ENCODE results near the gene CLEC4C.
"Not testable (repeated sequence)": the region's sequence is repeated elsewhere in the genome, so short reads cannot be mapped to it uniquely, and the experiment has no call there.

Gene CLEC4C

GRCh38 chr12:7747246-7747645 lies at the start of gene CLEC4C:
TSS of gene CLEC4C (minus strand) at chr12:7747375. CDS start at chr12:7747348, 27 bp downstream.
- no peak for DNase-seq

GRCh38 chr12:7793211-7793610 lies 46.0 kb upstream of the CLEC4C start:
- DNase-seq = no peak

GRCh38 chr12:7788884-7789528 lies 41.8 kb upstream of the CLEC4C start, which contains the start of gene NANOG:
TSS of gene NANOG (plus strand) at chr12:7789402. CDS start at chr12:7789615, 213 bp downstream.
- DNase-seq = not testable (repeated sequence)

- DNase-seq = no peak
Measured at GRCh38 chr12:7788294-7788660, 41.1 kb upstream of the CLEC4C start.

GRCh38 chr12:7787574-7788293 lies 40.6 kb upstream of the CLEC4C start:
- no peak for DNase-seq

- no peak for DNase-seq
Measured at GRCh38 chr12:7784701-7785100, 37.5 kb upstream of the CLEC4C start.

- not testable (repeated sequence) for DNase-seq
Measured at GRCh38 chr12:7783433-7783832, 36.3 kb upstream of the CLEC4C start.

- DNase-seq = no peak
Measured at GRCh38 chr12:7782055-7782454, 34.9 kb upstream of the CLEC4C start.

- no peak for DNase-seq
Measured at GRCh38 chr12:7781274-7781673, 34.1 kb upstream of the CLEC4C start.

GRCh38 chr12:7769999-7770398 lies 22.8 kb upstream of the CLEC4C start:
- DNase-seq = no peak

GRCh38 chr12:7758766-7759140 lies 11.6 kb upstream of the CLEC4C start:
- no peak for DNase-seq

- no peak for DNase-seq
Measured at GRCh38 chr12:7756993-7757392, 9.8 kb upstream of the CLEC4C start.

- not testable (repeated sequence) for DNase-seq
Measured at GRCh38 chr12:7755668-7756067, 8.5 kb upstream of the CLEC4C start.

GRCh38 chr12:7751941-7752922 lies 5.1 kb upstream of the CLEC4C start:
- not testable (repeated sequence) for DNase-seq

GRCh38 chr12:7751394-7751793 lies 4.2 kb upstream of the CLEC4C start:
- no peak for DNase-seq

GRCh38 chr12:7750350-7750749 lies 3.2 kb upstream of the CLEC4C start:
- no peak for DNase-seq

- no peak for DNase-seq
Measured at GRCh38 chr12:7749442-7749841, 2.3 kb upstream of the CLEC4C start.

GRCh38 chr12:7748852-7749251 lies 1.7 kb upstream of the CLEC4C start:
- DNase-seq = no peak

- no peak for DNase-seq
Measured at GRCh38 chr12:7732993-7733392, 14.2 kb downstream of the CLEC4C start.

GRCh38 chr12:7731486-7731885 lies 15.7 kb downstream of the CLEC4C start:
- DNase-seq = no peak

GRCh38 chr12:7730984-7731383 lies 16.2 kb downstream of the CLEC4C start:
- DNase-seq = not testable (repeated sequence)

- DNase-seq = no peak
Measured at GRCh38 chr12:7729746-7730145, 17.4 kb downstream of the CLEC4C start.

GRCh38 chr12:7723926-7724325 lies 23.2 kb downstream of the CLEC4C start:
- DNase-seq = no peak
